Measurements from ENCODE around the gene ASCC1.

DNA sequence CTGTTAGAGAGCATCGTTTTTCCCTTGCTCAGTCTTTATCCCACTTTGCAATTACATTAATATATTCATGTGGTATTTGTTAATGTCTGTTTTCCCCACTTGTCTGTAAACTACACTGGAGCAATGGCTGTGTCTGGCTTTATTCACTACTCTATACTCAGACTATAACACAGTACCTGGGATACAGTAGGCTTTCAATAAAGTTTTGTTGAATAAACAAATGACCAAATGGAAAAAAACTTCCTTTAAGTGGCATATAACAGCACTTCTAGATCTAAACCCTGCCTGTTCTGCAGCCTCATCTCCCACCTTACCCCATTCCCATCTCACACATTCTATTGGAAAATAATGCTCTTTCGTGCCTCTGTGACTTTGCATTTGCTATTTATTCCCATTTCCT is 70.4 kb downstream of the ASCC1 start:
- TF ChIP-seq, protein P1, sequence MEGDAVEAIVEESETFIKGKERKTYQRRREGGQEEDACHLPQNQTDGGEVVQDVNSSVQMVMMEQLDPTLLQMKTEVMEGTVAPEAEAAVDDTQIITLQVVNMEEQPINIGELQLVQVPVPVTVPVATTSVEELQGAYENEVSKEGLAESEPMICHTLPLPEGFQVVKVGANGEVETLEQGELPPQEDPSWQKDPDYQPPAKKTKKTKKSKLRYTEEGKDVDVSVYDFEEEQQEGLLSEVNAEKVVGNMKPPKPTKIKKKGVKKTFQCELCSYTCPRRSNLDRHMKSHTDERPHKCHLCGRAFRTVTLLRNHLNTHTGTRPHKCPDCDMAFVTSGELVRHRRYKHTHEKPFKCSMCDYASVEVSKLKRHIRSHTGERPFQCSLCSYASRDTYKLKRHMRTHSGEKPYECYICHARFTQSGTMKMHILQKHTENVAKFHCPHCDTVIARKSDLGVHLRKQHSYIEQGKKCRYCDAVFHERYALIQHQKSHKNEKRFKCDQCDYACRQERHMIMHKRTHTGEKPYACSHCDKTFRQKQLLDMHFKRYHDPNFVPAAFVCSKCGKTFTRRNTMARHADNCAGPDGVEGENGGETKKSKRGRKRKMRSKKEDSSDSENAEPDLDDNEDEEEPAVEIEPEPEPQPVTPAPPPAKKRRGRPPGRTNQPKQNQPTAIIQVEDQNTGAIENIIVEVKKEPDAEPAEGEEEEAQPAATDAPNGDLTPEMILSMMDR (IDR thresholded peaks at IDR 0.05) = no peak
- TF ChIP-seq POLR2A (IDR thresholded peaks at IDR 0.05) = no peak
